ENCODE measurements around the gene SSX2IP. TPM values are rescaled to one million over a fixed set of nuclear protein-coding genes. Genes with fewer than 3 reads are reported as not detected.
"Not testable (repeated sequence)": the region's sequence is repeated elsewhere in the genome, so short reads cannot be mapped to it uniquely, and the experiment has no call there.

SSX2IP gene
- total and polyA plus RNA-seq, 2 donors (not counting 1 experiment from before 2014, with no cell fraction given): 13.8 to 41.5 TPM

DNA sequence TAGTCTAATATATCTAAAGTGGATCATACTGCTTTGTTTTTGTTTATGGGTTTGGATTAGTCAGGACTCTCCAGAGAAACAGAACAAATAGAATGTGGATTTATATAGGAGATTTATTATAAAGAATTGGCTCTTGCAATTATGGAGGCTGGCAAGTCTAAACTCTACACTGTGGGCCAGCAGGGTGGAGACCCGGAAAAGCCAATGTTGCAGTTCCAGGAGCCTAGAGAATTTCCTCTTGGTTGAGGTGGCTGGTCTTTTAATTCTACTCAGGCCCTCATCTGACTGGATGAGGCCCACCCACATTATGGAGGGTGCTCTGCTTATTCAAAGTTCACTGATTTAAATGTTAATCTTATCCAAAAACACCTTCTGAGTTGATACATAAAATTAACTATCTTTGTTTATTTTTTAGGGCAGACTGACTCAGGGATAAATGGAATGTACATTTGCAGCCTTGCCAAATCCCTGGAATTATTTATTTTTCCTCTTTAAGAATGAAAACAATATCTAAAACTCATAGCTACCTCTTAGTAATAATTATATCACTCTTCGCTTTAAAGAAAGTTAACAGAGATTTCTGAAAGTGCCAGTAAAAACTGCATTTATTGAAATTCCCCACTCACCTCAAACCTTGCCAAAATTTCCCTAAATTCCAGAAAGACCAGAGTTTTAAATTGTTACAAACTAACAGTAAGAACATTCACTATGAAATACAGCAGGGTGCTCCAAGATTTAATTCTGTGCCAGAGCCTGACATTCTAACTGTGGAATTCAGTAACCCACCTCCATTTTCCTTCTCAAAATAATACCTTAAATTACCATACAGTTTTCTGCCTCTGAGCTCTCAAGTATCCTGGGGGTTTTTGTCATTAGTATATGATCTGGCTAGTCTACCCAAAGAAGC, 36.6 kb upstream of the SSX2IP start:
- no peaks in the 10 kb centered on the region for H4K20me1 ChIP-seq (ENCODE audit: control insufficient read depth, extremely low read depth, insufficient read depth, low read length)
- no peaks in the 10 kb centered on the region for H3K36me3 ChIP-seq (ENCODE audit: control insufficient read depth, insufficient read depth, low read length)
- H3K4me2 ChIP-seq (ENCODE audit: extremely low read depth, insufficient read depth, low read length): peak overlapping the region; percentile 19
- H3K27me3 ChIP-seq (ENCODE audit: control insufficient read depth, insufficient read depth, low read length): no peaks in the 10 kb centered on the region
- no peak overlapping the region for H2AFZ ChIP-seq (ENCODE audit: low read length)
- H3K79me2 ChIP-seq (ENCODE audit: control insufficient read depth, insufficient read depth, low read length): no peaks in the 10 kb centered on the region
- TF ChIP-seq, protein P1, sequence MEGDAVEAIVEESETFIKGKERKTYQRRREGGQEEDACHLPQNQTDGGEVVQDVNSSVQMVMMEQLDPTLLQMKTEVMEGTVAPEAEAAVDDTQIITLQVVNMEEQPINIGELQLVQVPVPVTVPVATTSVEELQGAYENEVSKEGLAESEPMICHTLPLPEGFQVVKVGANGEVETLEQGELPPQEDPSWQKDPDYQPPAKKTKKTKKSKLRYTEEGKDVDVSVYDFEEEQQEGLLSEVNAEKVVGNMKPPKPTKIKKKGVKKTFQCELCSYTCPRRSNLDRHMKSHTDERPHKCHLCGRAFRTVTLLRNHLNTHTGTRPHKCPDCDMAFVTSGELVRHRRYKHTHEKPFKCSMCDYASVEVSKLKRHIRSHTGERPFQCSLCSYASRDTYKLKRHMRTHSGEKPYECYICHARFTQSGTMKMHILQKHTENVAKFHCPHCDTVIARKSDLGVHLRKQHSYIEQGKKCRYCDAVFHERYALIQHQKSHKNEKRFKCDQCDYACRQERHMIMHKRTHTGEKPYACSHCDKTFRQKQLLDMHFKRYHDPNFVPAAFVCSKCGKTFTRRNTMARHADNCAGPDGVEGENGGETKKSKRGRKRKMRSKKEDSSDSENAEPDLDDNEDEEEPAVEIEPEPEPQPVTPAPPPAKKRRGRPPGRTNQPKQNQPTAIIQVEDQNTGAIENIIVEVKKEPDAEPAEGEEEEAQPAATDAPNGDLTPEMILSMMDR (conservative IDR thresholded peaks at IDR 0.05 in 1 of 2, IDR thresholded peaks at IDR 0.05 in 1 of 2; ENCODE audit: low read depth in 1 of 2, low read length in 2 of 2): no peak
- no peak for TF ChIP-seq EZH2 (IDR thresholded peaks at IDR 0.05; ENCODE audit: low read length, missing control alignments)
- H3K4me1 ChIP-seq (ENCODE audit: control insufficient read depth, extremely low read depth, insufficient read depth, low read length): peaks cover 3% of the 10 kb centered on the region
- DNase-seq (ENCODE audit: low read depth in 2 of 2): peak; percentile 51 to 56
- no peak overlapping the region for H3K9ac ChIP-seq (ENCODE audit: insufficient read depth, low read length)
- H3K9me3 ChIP-seq (ENCODE audit: control insufficient read depth, insufficient read depth, low read depth, low read length): no peaks in the 10 kb centered on the region
- no peak overlapping the region for H3K4me3 ChIP-seq (replicated peaks in 1 of 4; ENCODE audit: control extremely low read depth in 1 of 4, insufficient read depth in 1 of 4, low read depth in 3 of 4, low read length in 4 of 4)
- no peak overlapping the region for H3K27ac ChIP-seq (ENCODE audit: insufficient read depth, low read length)

DNA sequence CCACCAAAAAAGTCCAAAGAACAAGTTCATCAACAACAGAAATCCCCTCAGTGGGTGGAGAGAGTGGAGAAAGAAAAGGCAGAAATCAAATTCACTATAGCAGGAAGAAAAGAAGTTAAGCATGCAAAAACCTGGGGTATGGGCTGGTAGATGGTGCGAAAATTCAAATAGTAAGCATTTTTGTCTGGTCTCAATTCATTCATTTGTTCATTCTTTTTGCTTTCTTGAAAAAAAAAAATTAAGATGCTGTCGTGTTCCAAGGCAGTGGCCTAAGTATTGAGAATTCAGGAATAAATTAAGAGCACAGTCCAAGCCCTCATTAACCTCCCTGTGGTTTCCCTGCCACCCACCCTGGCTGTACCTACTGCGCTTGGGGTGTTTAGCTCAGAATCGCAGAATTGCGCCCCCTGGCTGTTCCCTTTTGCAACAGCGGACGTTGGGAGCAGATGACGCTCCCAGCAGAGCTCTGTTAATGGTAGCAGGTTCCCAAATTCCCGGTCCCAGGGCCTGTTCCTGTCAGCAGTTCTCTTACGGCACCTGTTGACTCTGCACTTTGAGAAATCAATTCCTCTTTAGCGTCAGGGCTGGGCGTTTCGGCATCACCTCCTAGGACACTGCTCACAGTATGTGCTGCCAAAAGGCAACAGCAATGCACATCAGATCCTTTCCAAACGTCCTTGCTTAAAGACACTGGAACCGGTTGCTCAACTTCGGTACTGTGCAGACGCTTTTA, 34.0 kb upstream of the SSX2IP start:
- Histone ChIP-seq H3K4me3 (replicated peaks in 1 of 4; ENCODE audit: control extremely low read depth in 1 of 4, insufficient read depth in 1 of 4, low read depth in 3 of 4, low read length in 4 of 4) (no peak overlapping the region), H3K27me3 (ENCODE audit: control insufficient read depth, insufficient read depth, low read length) (no peaks in the 10 kb centered on the region), H3K4me2 (ENCODE audit: extremely low read depth, insufficient read depth, low read length) (no peak overlapping the region), H3K4me1 (ENCODE audit: control insufficient read depth, extremely low read depth, insufficient read depth, low read length) (peaks cover 12% of the 10 kb centered on the region), H2AFZ (ENCODE audit: low read length) (no peak overlapping the region), H3K9ac (ENCODE audit: insufficient read depth, low read length) (no peak overlapping the region), H4K20me1 (ENCODE audit: control insufficient read depth, extremely low read depth, insufficient read depth, low read length) (no peaks in the 10 kb centered on the region), H3K9me3 (ENCODE audit: control insufficient read depth, insufficient read depth, low read depth, low read length) (no peaks in the 10 kb centered on the region), H3K36me3 (ENCODE audit: control insufficient read depth, insufficient read depth, low read length) (no peaks in the 10 kb centered on the region), H3K79me2 (ENCODE audit: control insufficient read depth, insufficient read depth, low read length) (no peaks in the 10 kb centered on the region), H3K27ac (ENCODE audit: insufficient read depth, low read length) (no peak overlapping the region)
- DNase-seq (ENCODE audit: low read depth in 2 of 2): no peak
- no peak for TF ChIP-seq EZH2 (IDR thresholded peaks at IDR 0.05; ENCODE audit: low read length, missing control alignments)
- TF ChIP-seq, protein P1 (conservative IDR thresholded peaks at IDR 0.05 in 1 of 2, IDR thresholded peaks at IDR 0.05 in 1 of 2; ENCODE audit: low read depth in 1 of 2, low read length in 2 of 2): no peak

DNA sequence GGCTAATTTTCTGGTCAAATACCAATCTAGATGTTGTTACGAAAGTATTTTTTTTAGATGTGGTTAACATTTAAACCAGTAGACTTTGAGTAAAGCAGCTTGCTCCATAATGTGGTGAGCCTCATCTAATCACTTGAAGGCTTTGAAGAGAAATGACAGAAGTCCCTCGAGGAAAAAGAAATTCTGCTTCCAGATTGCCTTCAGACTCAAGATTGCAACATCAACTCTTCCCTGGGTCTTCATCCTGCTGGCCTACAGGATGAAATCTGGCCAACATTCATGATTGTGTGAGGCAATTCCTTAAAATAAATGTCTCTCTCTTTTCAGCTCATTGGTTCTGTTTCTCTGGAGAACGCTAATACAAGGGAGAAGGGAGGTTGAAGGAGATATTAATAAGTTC, 32.5 kb upstream of the SSX2IP start:
- no peak overlapping the region for H3K27ac ChIP-seq (ENCODE audit: insufficient read depth, low read length)
- H3K27me3 ChIP-seq (ENCODE audit: control insufficient read depth, insufficient read depth, low read length): no peaks in the 10 kb centered on the region
- no peak for TF ChIP-seq EZH2 (IDR thresholded peaks at IDR 0.05; ENCODE audit: low read length, missing control alignments)
- TF ChIP-seq, protein P1 (conservative IDR thresholded peaks at IDR 0.05 in 1 of 2, IDR thresholded peaks at IDR 0.05 in 1 of 2; ENCODE audit: low read depth in 1 of 2, low read length in 2 of 2): no peak
- H3K79me2 ChIP-seq (ENCODE audit: control insufficient read depth, insufficient read depth, low read length): no peaks in the 10 kb centered on the region
- H3K4me2 ChIP-seq (ENCODE audit: extremely low read depth, insufficient read depth, low read length): no peak overlapping the region
- no peaks in the 10 kb centered on the region for H3K9me3 ChIP-seq (ENCODE audit: control insufficient read depth, insufficient read depth, low read depth, low read length)
- DNase-seq (ENCODE audit: low read depth in 2 of 2): peak; percentile 50 to 84
- no peaks in the 10 kb centered on the region for H4K20me1 ChIP-seq (ENCODE audit: control insufficient read depth, extremely low read depth, insufficient read depth, low read length)
- H3K9ac ChIP-seq (ENCODE audit: insufficient read depth, low read length): no peak overlapping the region
- H3K4me1 ChIP-seq (ENCODE audit: control insufficient read depth, extremely low read depth, insufficient read depth, low read length): peaks cover 12% of the 10 kb centered on the region
- no peak overlapping the region for H2AFZ ChIP-seq (ENCODE audit: low read length)
- no peaks in the 10 kb centered on the region for H3K36me3 ChIP-seq (ENCODE audit: control insufficient read depth, insufficient read depth, low read length)
- H3K4me3 ChIP-seq (replicated peaks in 1 of 4; ENCODE audit: control extremely low read depth in 1 of 4, insufficient read depth in 1 of 4, low read depth in 3 of 4, low read length in 4 of 4): no peak overlapping the region

DNA sequence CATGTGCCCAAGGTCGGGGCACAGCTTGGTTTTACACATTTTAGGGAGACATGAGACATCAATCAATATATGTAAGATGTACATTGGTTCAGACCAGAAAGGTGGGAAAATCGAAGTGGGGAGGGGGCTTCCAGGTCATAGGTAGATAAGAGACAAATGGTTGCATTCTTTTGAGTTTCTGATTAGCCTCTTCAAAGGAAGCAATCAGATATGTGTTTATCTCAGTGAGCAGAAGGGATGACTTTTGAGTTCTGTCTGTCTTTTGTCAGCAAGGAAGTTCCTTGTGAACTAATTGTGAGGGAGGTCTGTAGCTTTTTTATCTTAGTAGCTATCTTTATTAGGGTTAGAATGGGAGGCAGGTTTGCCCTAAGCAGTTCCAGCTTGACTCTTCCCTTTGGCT, 31.6 kb upstream of the SSX2IP start:
- DNase-seq (ENCODE audit: low read depth in 2 of 2); H3K9ac ChIP-seq (ENCODE audit: insufficient read depth, low read length); H3K79me2 ChIP-seq (ENCODE audit: control insufficient read depth, insufficient read depth, low read length); H2AFZ ChIP-seq (ENCODE audit: low read length); H3K4me3 ChIP-seq (replicated peaks in 1 of 4; ENCODE audit: control extremely low read depth in 1 of 4, insufficient read depth in 1 of 4, low read depth in 3 of 4, low read length in 4 of 4); H3K36me3 ChIP-seq (ENCODE audit: control insufficient read depth, insufficient read depth, low read length); H3K27me3 ChIP-seq (ENCODE audit: control insufficient read depth, insufficient read depth, low read length); H3K27ac ChIP-seq (ENCODE audit: insufficient read depth, low read length); H3K9me3 ChIP-seq (ENCODE audit: control insufficient read depth, insufficient read depth, low read depth, low read length); H4K20me1 ChIP-seq (ENCODE audit: control insufficient read depth, extremely low read depth, insufficient read depth, low read length); H3K4me2 ChIP-seq (ENCODE audit: extremely low read depth, insufficient read depth, low read length): not testable (repeated sequence)
- H3K4me1 ChIP-seq (ENCODE audit: control insufficient read depth, extremely low read depth, insufficient read depth, low read length): peaks cover 12% of the 10 kb centered on the region

Measured in fibroblast of lung (primary cell).